GM23338 (cell line): ENCODE measurements around the gene NEK8. TPM values are rescaled to one million over a fixed set of nuclear protein-coding genes. Genes with fewer than 3 reads are reported as not detected.

Source experiments
- ATAC-seq: fragments of 200-7000 bp; cut with Tn5 transposase; 3 replicates; pipeline ENCODE4 v1.9.1; 2020
- DNase-seq: peaks from one replicate; pipeline ENCODE4 v3.0.0-alpha.2; 2015; ENCODE audit warnings: low spot score
- H2AFZ ChIP-seq: fragments of 200-600 bp; sonication (generic); 2 replicates; pipeline ENCODE4 v1.8.0; 2016; ENCODE audit warnings: antibody characterized with exemption, mild to moderate bottlenecking, moderate library complexity
- H3F3A ChIP-seq: fragments of 200-600 bp; sonication (generic); replicated peaks from 2 replicates; pipeline ENCODE4 v1.8.0; 2017; ENCODE audit warnings: antibody characterized with exemption, mixed run types, low read depth
- H3K27ac ChIP-seq: fragments of 200-600 bp; sonication (generic); 2 replicates; pipeline ENCODE4 v1.6.1; 2016; ENCODE audit warnings: low read depth
- H3K27me3 ChIP-seq: fragments of 200-600 bp; sonication (generic); 2 replicates; pipeline ENCODE4 v1.8.0; 2016; ENCODE audit warnings: mild to moderate bottlenecking, mixed run types, moderate library complexity; ENCODE audit not compliant: insufficient read depth
- H3K36me3 ChIP-seq: fragments of 200-600 bp; sonication (generic); 2 replicates; pipeline ENCODE4 v1.8.0; 2016; ENCODE audit warnings: mild to moderate bottlenecking; ENCODE audit not compliant: insufficient read depth
- H3K4me1 ChIP-seq: fragments of 200-600 bp; sonication (generic); 2 replicates; pipeline ENCODE4 v1.8.0; 2016; ENCODE audit warnings: mild to moderate bottlenecking, moderate library complexity; ENCODE audit not compliant: insufficient read depth
- H3K4me2 ChIP-seq: fragments of 200-600 bp; sonication (generic); 2 replicates; pipeline ENCODE4 v1.7.1; 2017; ENCODE audit warnings: mixed run types
- H3K4me3 ChIP-seq: fragments of 200-600 bp; sonication (generic); 2 replicates; pipeline ENCODE4 v1.6.1; 2016; ENCODE audit warnings: mixed run types
- H3K79me2 ChIP-seq: fragments of 200-600 bp; sonication (generic); replicated peaks from 2 replicates; pipeline ENCODE4 v1.8.0; 2017; ENCODE audit warnings: mild to moderate bottlenecking; ENCODE audit not compliant: insufficient read depth
- H3K9me2 ChIP-seq: fragments of 200-600 bp; sonication (generic); 2 replicates; pipeline ENCODE4 v1.8.0; 2017; ENCODE audit not compliant: insufficient read depth
- H4K20me1 ChIP-seq: fragments of 200-600 bp; sonication (generic); replicated peaks from 2 replicates; pipeline ENCODE4 v1.8.0; 2017; ENCODE audit warnings: mild to moderate bottlenecking; ENCODE audit not compliant: insufficient read depth
- H3K27ac Mint-ChIP-seq: 2 replicates; pipeline ENCODE4 v1.8.0; 2020; ENCODE audit warnings: inconsistent platforms, mild to moderate bottlenecking, moderate library complexity, mixed read lengths
- H3K27me3 Mint-ChIP-seq: 3 replicates; pipeline ENCODE4 v1.8.0; 2022; ENCODE audit warnings: low read depth, mild to moderate bottlenecking, moderate library complexity, mixed read lengths, inconsistent platforms; ENCODE audit not compliant: insufficient read depth, poor library complexity
- H3K36me3 Mint-ChIP-seq: 3 replicates; pipeline ENCODE4 v1.8.0; 2021; ENCODE audit warnings: low read depth, mild to moderate bottlenecking, inconsistent platforms, moderate library complexity, mixed read lengths
- H3K4me1 Mint-ChIP-seq: 3 replicates; pipeline ENCODE4 v1.8.0; 2020; ENCODE audit warnings: mild to moderate bottlenecking, inconsistent platforms, mixed read lengths
- H3K4me3 Mint-ChIP-seq: 3 replicates; pipeline ENCODE4 v1.8.0; 2021; ENCODE audit warnings: moderate library complexity, mild to moderate bottlenecking, inconsistent platforms, mixed read lengths
- H3K9me3 Mint-ChIP-seq: 3 replicates; pipeline ENCODE4 v1.8.0; 2020; ENCODE audit warnings: moderate library complexity, mild to moderate bottlenecking, inconsistent platforms, mixed read lengths
- CREB1 ChIP-seq: fragments of 250-450 bp; sonication (Bioruptor Pico); IDR thresholded peaks from 2 replicates; pipeline ENCODE4 v1.5.0; 2020; ENCODE audit warnings: low read depth, mild to moderate bottlenecking, moderate library complexity
- ETS1 ChIP-seq: IDR thresholded peaks from 2 replicates; pipeline ENCODE4 v1.6.1; 2016; ENCODE audit warnings: antibody characterized with exemption
- EZH2 ChIP-seq: fragments of 200-600 bp; sonication (generic); IDR thresholded peaks from one replicate; pipeline ENCODE4 v1.8.0; 2017; ENCODE audit warnings: antibody characterized with exemption, mild to moderate bottlenecking, low read depth; ENCODE audit not compliant: unreplicated experiment
- EZH2phosphoT487 ChIP-seq: fragments of 200-600 bp; sonication (generic); IDR thresholded peaks from one replicate; pipeline ENCODE4 v1.8.1; 2018; ENCODE audit warnings: antibody characterized with exemption; ENCODE audit not compliant: unreplicated experiment
- JUNB ChIP-seq: IDR thresholded peaks from one replicate; pipeline ENCODE4 v1.6.1; 2016; ENCODE audit warnings: antibody characterized with exemption; ENCODE audit not compliant: unreplicated experiment
- POLR2AphosphoS5 ChIP-seq: IDR thresholded peaks from 2 replicates; pipeline ENCODE4 v1.6.1; 2016; ENCODE audit warnings: antibody characterized with exemption, low read depth
- STAT1 ChIP-seq: IDR thresholded peaks from one replicate; pipeline ENCODE4 v1.6.1; 2016; ENCODE audit warnings: antibody characterized with exemption; ENCODE audit not compliant: unreplicated experiment
- ZNF114 ChIP-seq: fragments of 250-450 bp; sonication (Bioruptor Pico); IDR thresholded peaks from 2 replicates; pipeline ENCODE4 v1.5.0; 2020; ENCODE audit warnings: mild to moderate bottlenecking, moderate library complexity
- ZNF331 ChIP-seq: fragments of 250-450 bp; sonication (Bioruptor Pico); IDR thresholded peaks from 2 replicates; pipeline ENCODE4 v1.5.0; 2020; ENCODE audit warnings: low read depth, mild to moderate bottlenecking, moderate library complexity
- ZNF462 ChIP-seq: fragments of 250-450 bp; sonication (Bioruptor Pico); IDR thresholded peaks from 2 replicates; pipeline ENCODE4 v1.5.0; 2020; ENCODE audit warnings: mild to moderate bottlenecking, moderate library complexity
- polyA plus RNA-seq: library from polyadenylated mRNA; unstranded; fragments of >200 nt; fragmentation: Nextera tagmentation; extraction: Ambion mirVana; gene quantifications from 2 replicates; pipeline ENCODE4 v1.2.1, GENCODE V29; 2016
- total RNA-seq: library from RNA; depleted of rRNA; stranded (reverse); fragments of >200 nt; shearing (Covaris generic); gene quantifications from 2 replicates; pipeline ENCODE4 v1.2.3, GENCODE V29; 2014

Gene NEK8
- total and polyA plus RNA-seq, 2 experiments from 2014 or later: 10.0 to 14.9 TPM

GRCh38 chr17:28703552-28704218 lies 24.9 kb upstream of the NEK8 start:
- Mint-ChIP-seq H3K4me1 (peaks cover 44% of the 10 kb centered on the region), H3K36me3 (peaks cover 64% of the 10 kb centered on the region), H3K27me3 (peaks cover 24% of the 10 kb centered on the region), H3K4me3 (no peak overlapping the region), H3K27ac (0 out of 2 replicates have a peak overlapping the region, but pooled peaks have one; percentile 39), H3K9me3 (no peaks in the 10 kb centered on the region; the same call in 2 of the 3 replicates)
- peaks cover 16% of the 10 kb centered on the region for H3F3A ChIP-seq
- H3K4me1 ChIP-seq: peaks cover 9% of the 10 kb centered on the region; the same call in 1 of the 2 replicates
- ATAC-seq: no peak
- TF ChIP-seq EZH2phosphoT487: no peak
- no peak for TF ChIP-seq STAT1
- TF ChIP-seq EZH2: no peak
- no peak for TF ChIP-seq POLR2AphosphoS5
- TF ChIP-seq CREB1 (CRISPR knock-in tag): no peak
- no peak for TF ChIP-seq JUNB
- no peak for TF ChIP-seq ZNF114
- no peak for TF ChIP-seq ZNF331 (CRISPR knock-in tag)
- DNase-seq: no peak
- no peak overlapping the region for H3K4me3 ChIP-seq
- no peaks in the 10 kb centered on the region for H3K27me3 ChIP-seq
- no peaks in the 10 kb centered on the region; the same call in 1 of the 2 replicates for H3K79me2 ChIP-seq
- peaks cover 7% of the 10 kb centered on the region; the same call in 1 of the 2 replicates for H4K20me1 ChIP-seq
- no peak overlapping the region for H3K4me2 ChIP-seq
- peaks cover 9% of the 10 kb centered on the region for H3K36me3 ChIP-seq
- no peak overlapping the region for H3K27ac ChIP-seq
- H3K9me2 ChIP-seq: no peaks in the 10 kb centered on the region
- H2AFZ ChIP-seq: no peak overlapping the region

GRCh38 chr17:28704219-28704858 lies 24.2 kb upstream of the NEK8 start:
- Histone ChIP-seq H2AFZ (no peak overlapping the region), H3K9me2 (no peaks in the 10 kb centered on the region), H3K79me2 (peaks cover 7% of the 10 kb centered on the region; the same call in 1 of the 2 replicates), H3K4me1 (peaks cover 9% of the 10 kb centered on the region; the same call in 1 of the 2 replicates), H3K27ac (peak overlapping the region; percentile 45; the same call in 1 of the 2 replicates), H3K27me3 (no peaks in the 10 kb centered on the region), H3K4me3 (no peak overlapping the region), H3K36me3 (peaks cover 8% of the 10 kb centered on the region; the same call in 1 of the 2 replicates), H3F3A (peaks cover 16% of the 10 kb centered on the region), H3K4me2 (no peak overlapping the region), H4K20me1 (peaks cover 7% of the 10 kb centered on the region; the same call in 1 of the 2 replicates)
- no peak for DNase-seq
- Mint-ChIP-seq H3K27ac (peak overlapping the region; percentile 39; the same call in 1 of the 2 replicates), H3K36me3 (peaks cover 57% of the 10 kb centered on the region), H3K9me3 (no peaks in the 10 kb centered on the region; the same call in 2 of the 3 replicates), H3K4me3 (no peak overlapping the region), H3K4me1 (peaks cover 44% of the 10 kb centered on the region), H3K27me3 (peaks cover 24% of the 10 kb centered on the region)
- no peak for ATAC-seq
- no peak for TF ChIP-seq ZNF462 (CRISPR knock-in tag)
- no peak for TF ChIP-seq ETS1
